Stomach (tissue), 9 donors: ENCODE measurements around the gene TSPAN17. TPM values are rescaled to one million over a fixed set of nuclear protein-coding genes. Genes with fewer than 3 reads are reported as not detected.

ENCODE experiments used
- DNase-seq, 2 donors: peaks; one replicate each; pipeline versions ENCODE4 v3.0.0 to v3.0.0-alpha.2; 2013 to 2019
- H3K27ac ChIP-seq, 5 donors: fragments of 200-600 bp in 4 of 5; sonication (generic) in 4 of 5; one replicate each; pipeline ENCODE4 v1.5.1; 2013 to 2019; ENCODE audit warnings: mild to moderate bottlenecking in 1 of 5, moderate library complexity in 1 of 5
- H3K27me3 ChIP-seq, 3 donors: fragments of 200-600 bp; sonication (generic); one replicate each; pipeline ENCODE4 v1.5.1; 2017 to 2019; ENCODE audit warnings: mixed run types in 1 of 3
- H3K36me3 ChIP-seq, 4 donors: fragments of 200-600 bp; sonication (generic); 1 replicate in 3 of 4; 2 replicates in 1 of 4; pipeline ENCODE4 v1.5.1; 2016 to 2019
- H3K4me1 ChIP-seq, 4 donors: fragments of 200-600 bp; sonication (generic); one replicate each; pipeline ENCODE4 v1.5.1; 2016 to 2019
- H3K4me3 ChIP-seq, 4 donors: fragments of 200-600 bp; sonication (generic) in 3 of 4; one replicate each; pipeline ENCODE4 v1.5.1; 2016 to 2019; ENCODE audit warnings: mild to moderate bottlenecking in 1 of 4
- H3K9me3 ChIP-seq, 4 donors: fragments of 200-600 bp; sonication (generic); one replicate each; pipeline ENCODE4 v1.5.1; 2016 to 2019
- CTCF ChIP-seq, 7 experiments: fragments of 450-650 bp in 4 of 7; fragments of 200-600 bp in 3 of 7; sonication (generic) in 3 of 7; IDR thresholded peaks; one replicate each; pipeline ENCODE4 v1.5.1; 2016 to 2019; ENCODE audit warnings: antibody characterized with exemption in 7 of 7, control low read depth in 2 of 7, mild to moderate bottlenecking in 1 of 7
- EP300 ChIP-seq: sonication (generic); formaldehyde crosslinking; IDR thresholded peaks from one replicate; pipeline ENCODE4 v1.6.1; 2017; ENCODE audit warnings: antibody characterized with exemption
- POLR2A ChIP-seq, 4 donors: fragments of 450-650 bp; IDR thresholded peaks; one replicate each; pipeline ENCODE4 v1.6.1; 2016; ENCODE audit warnings: antibody characterized with exemption in 4 of 4, control low read depth in 2 of 4, mild to moderate bottlenecking in 1 of 4, moderate library complexity in 1 of 4
- POLR2AphosphoS5 ChIP-seq, 3 donors: sonication (generic); formaldehyde crosslinking; IDR thresholded peaks; one replicate each; pipeline ENCODE4 v1.6.1; 2016; ENCODE audit warnings: antibody characterized with exemption in 3 of 3
- WGBS, 5 donors: extraction: QIAGEN DNeasy Blood & Tissue Kit in 3 of 5; methylation state at CpG; one replicate each; pipeline versions ENCODE4 v1.1.5 to v1.1.7; 2013 to 2018; 5-methylcytosine and 5-hydroxymethylcytosine counted together
- intact Hi-C: fragments of 100-400 bp; cut with DNase I; formaldehyde crosslinking; loops from one replicate; pipeline ENCODE4 v1.15.1; 2023; ENCODE audit warnings: low total_unique reads
- polyA plus RNA-seq, 3 donors: library from polyadenylated mRNA; stranded (reverse); fragments of 200-250 nt; gene quantifications; one replicate each; pipeline ENCODE4 v1.2.3, GENCODE V29; 2013
- total RNA-seq, 5 donors: library from RNA; depleted of rRNA; stranded (reverse); fragments of >200 nt; gene quantifications; one replicate each; pipeline versions ENCODE4 v1.1.0 to v1.2.3, GENCODE V29; 2014 to 2016
- donor health status: healthy with polysubstance abuse.
- donor health status: Bipolar disorder and iron deficiency.
- donor health status: healthy.

Gene TSPAN17
- total and polyA plus RNA-seq, 8 donors = 2.3 to 79.9 (median 21.7) TPM

DNA sequence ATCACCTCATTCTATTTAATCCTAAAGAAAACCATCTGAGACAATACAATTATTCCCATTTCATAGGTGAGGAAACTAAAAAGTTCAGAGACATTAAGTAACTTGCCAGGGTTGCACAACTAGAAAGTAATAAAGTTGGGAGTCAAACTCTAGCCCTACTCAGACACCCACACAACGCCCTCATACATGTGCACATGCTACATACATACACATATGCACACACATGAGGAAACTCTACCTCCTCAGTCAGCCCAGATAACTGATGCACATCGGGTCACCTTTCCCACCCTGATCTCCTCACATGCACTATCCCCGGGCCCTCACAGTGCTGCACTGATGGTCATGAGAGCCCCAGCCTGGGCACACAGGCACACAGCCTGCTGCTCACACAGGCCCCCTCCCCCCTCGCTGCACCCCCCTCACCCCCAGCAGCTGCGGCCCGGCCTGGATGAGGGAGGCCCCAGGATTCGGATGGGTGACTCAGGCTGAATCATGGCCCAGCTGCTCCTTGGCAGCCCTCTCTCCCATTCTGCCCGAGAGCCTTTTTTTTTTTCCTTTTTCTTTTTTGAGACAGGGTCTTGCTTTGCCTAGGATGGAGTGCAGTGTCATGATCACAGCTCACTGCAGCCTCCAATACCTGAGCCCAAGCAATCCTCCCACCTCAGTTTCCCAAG, 32.3 kb upstream of the TSPAN17 start:
- Histone ChIP-seq H3K27me3 (peaks cover 16 to 88% (median 48%) of the 10 kb centered on the region in 3 donors), H3K27ac (no peak overlapping the region), H3K9me3 (peaks cover 0 to 7% (median 0%) of the 10 kb centered on the region in 4 donors), H3K36me3 (no peaks in the 10 kb centered on the region), H3K4me1 (peaks cover 12 to 34% (median 24%) of the 10 kb centered on the region in 4 donors), H3K4me3 (no peak overlapping the region)
- intact Hi-C loops = no loop called here
- 55 to 66% (median 62%) methylated on average over 5 to 8 of the region's 8 CpGs for WGBS, 5 donors
- no peak for TF ChIP-seq POLR2AphosphoS5 (IDR thresholded peaks at IDR 0.05)
- no peak for TF ChIP-seq POLR2A (IDR thresholded peaks at IDR 0.05)
- no peak for TF ChIP-seq CTCF (IDR thresholded peaks at IDR 0.05)
- TF ChIP-seq EP300 = no peak
- no peak for DNase-seq

DNA sequence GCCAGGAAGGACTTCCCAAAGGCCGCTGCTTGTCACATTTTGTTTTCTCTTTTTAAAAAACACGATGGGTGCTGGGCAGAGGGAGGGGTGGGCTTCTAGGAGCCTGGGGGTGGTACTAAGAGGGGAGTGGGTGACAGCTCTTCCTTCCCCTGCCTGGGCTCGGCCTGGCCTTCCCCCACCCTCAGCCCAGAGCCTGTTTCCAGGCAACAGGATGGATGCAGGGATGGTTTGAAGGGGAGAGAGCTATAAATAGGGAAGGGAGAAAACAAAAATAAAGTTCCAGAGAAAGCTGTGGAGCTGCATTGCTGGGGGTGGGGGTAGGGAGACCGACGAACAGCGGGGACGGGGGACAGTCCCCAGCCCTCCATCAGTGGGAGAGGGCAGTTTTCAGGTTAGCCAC, 30.8 kb upstream of the TSPAN17 start:
- intact Hi-C loops = no loop called here
- peaks cover 22 to 91% (median 56%) of the 10 kb centered on the region in 3 donors for H3K27me3 ChIP-seq

GRCh38 chr5:176618783-176619182, 28.5 kb upstream of the TSPAN17 start:
- Histone ChIP-seq H3K9me3 (peaks cover 0 to 7% (median 0%) of the 10 kb centered on the region in 4 donors), H3K4me3 (peak overlapping the region in 3 of 4 donors; percentile 3 to 11 (median 6)), H3K27me3 (peaks cover 22 to 92% (median 61%) of the 10 kb centered on the region in 3 donors), H3K4me1 (peaks cover 14 to 25% (median 23%) of the 10 kb centered on the region in 4 donors), H3K36me3 (no peaks in the 10 kb centered on the region), H3K27ac (no peak overlapping the region)
- no peak for DNase-seq
- intact Hi-C loops = no loop called here
- TF ChIP-seq POLR2A (IDR thresholded peaks at IDR 0.05) (no peak), EP300 (no peak), POLR2AphosphoS5 (IDR thresholded peaks at IDR 0.05) (no peak), CTCF (IDR thresholded peaks at IDR 0.05) (no peak)
- WGBS, 5 donors = 18 to 32% (median 30%) methylated on average over 15 to 19 of the region's 19 CpGs

More for the DNA sequence above, 30.8 kb upstream of the TSPAN17 start:
- 59 to 68% (median 64%) methylated on average over 7 of the region's 7 CpGs for WGBS, 5 donors
- peaks cover 0 to 7% (median 0%) of the 10 kb centered on the region in 4 donors for H3K9me3 ChIP-seq
- no peaks in the 10 kb centered on the region for H3K36me3 ChIP-seq
- no peak overlapping the region for H3K27ac ChIP-seq
- H3K4me1 ChIP-seq = peaks cover 14 to 29% (median 23%) of the 10 kb centered on the region in 4 donors
- TF ChIP-seq POLR2AphosphoS5 (IDR thresholded peaks at IDR 0.05) (no peak), POLR2A (IDR thresholded peaks at IDR 0.05) (no peak), CTCF (IDR thresholded peaks at IDR 0.05) (no peak), EP300 (no peak)
- DNase-seq = no peak
- no peak overlapping the region for H3K4me3 ChIP-seq

DNA sequence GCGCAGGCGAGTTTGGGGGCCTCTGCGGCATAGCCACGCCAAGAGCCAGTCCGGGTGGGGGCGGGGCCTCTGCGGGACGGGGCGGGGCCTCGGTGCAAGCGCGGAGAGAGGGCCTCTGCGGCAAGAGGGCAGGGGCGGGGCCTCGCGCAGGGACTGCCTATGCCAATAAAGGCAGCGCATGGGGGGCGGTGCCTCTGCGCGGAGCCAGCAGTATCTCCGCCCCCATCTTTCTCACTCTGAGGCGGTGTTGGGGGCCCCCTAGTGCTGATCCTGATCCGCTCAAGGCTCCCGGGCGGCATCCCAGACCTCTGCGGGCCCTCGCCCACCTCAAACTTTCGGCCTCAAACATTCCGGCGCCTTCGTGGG, 28.1 kb upstream of the TSPAN17 start:
- Histone ChIP-seq H3K9me3 (peaks cover 0 to 7% (median 0%) of the 10 kb centered on the region in 4 donors), H3K27me3 (peaks cover 22 to 95% (median 62%) of the 10 kb centered on the region in 3 donors), H3K4me1 (peaks cover 14 to 23% (median 22%) of the 10 kb centered on the region in 4 donors), H3K4me3 (peak overlapping the region in 3 of 4 donors; percentile 3 to 11 (median 6)), H3K27ac (no peak overlapping the region), H3K36me3 (no peaks in the 10 kb centered on the region)
- peak; percentile 50 to 90 for DNase-seq
- WGBS, 5 donors = 3 to 7% (median 5%) methylated on average over 19 to 31 of the region's 31 CpGs
- TF ChIP-seq POLR2AphosphoS5 (IDR thresholded peaks at IDR 0.05) (no peak), EP300 (no peak), POLR2A (IDR thresholded peaks at IDR 0.05) (no peak), CTCF (IDR thresholded peaks at IDR 0.05) (no peak)
- intact Hi-C loops = no loop called here
